Measurements from ENCODE around the gene ACADVL.
A peak's percentile ranks its signal among the peaks of the same experiment; 100 is the strongest.

DNA sequence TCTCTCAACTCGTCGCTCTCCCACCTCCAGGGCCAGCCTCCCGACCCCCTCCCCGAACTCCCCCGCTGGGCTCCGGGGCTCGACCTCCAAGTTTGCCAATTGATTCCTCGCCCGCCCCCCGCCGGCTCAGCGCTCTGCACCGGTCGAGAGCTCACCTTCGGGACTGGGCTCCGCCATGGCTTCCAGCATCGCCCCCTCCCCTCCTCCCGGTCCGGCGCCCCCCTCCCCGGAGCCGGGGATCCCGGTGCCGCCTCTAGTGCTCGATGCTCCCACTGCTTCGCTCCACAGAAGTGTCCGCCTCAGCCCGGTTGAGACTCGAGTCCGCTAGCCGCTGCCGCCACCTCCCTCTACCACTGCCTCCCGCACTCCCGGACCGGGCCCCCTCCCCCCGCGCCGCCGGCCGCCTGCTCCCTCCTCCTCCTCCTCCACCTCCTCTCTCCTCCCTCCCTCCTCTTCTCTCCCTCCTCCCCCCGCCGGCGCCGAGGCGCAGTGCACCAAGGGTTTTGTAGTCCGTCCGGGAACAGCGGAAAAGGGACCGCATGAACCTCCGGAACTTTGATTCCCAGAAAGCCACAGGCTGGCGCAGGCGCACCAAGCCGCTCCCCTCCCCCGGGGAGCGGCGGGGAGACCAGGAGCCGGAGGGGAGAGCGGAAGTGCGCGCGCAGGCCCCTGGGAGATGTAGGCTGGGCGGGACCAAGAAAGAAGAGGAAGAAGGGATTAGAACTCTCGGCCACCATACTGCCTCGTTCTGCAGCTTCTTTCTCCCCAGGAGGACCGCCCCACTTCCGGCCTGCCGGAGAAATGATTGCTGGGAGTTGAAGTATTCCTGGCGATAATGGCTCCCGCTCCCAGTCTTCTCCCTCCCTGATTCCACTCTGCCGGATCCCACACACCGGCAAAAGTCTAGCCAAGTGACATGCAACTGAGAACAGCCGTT lies 19.6 kb downstream of the ACADVL start, which contains the start of gene PHF23:
- TF ChIP-seq, protein P1, sequence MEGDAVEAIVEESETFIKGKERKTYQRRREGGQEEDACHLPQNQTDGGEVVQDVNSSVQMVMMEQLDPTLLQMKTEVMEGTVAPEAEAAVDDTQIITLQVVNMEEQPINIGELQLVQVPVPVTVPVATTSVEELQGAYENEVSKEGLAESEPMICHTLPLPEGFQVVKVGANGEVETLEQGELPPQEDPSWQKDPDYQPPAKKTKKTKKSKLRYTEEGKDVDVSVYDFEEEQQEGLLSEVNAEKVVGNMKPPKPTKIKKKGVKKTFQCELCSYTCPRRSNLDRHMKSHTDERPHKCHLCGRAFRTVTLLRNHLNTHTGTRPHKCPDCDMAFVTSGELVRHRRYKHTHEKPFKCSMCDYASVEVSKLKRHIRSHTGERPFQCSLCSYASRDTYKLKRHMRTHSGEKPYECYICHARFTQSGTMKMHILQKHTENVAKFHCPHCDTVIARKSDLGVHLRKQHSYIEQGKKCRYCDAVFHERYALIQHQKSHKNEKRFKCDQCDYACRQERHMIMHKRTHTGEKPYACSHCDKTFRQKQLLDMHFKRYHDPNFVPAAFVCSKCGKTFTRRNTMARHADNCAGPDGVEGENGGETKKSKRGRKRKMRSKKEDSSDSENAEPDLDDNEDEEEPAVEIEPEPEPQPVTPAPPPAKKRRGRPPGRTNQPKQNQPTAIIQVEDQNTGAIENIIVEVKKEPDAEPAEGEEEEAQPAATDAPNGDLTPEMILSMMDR (conservative IDR thresholded peaks at IDR 0.05; ENCODE audit: low read depth, low read length), result no peak
- no peak for TF ChIP-seq FOS (IDR thresholded peaks at IDR 0.05; ENCODE audit: low read depth, low read length)
- TF ChIP-seq, protein P2, sequence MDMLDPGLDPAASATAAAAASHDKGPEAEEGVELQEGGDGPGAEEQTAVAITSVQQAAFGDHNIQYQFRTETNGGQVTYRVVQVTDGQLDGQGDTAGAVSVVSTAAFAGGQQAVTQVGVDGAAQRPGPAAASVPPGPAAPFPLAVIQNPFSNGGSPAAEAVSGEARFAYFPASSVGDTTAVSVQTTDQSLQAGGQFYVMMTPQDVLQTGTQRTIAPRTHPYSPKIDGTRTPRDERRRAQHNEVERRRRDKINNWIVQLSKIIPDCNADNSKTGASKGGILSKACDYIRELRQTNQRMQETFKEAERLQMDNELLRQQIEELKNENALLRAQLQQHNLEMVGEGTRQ (IDR thresholded peaks at IDR 0.05; ENCODE audit: low read depth, low read length), result peak; percentile 19

Data from IMR-90 (cell line).